ENCODE measurements around the gene LRAT.
"Not testable (repeated sequence)": the region's sequence is repeated elsewhere in the genome, so short reads cannot be mapped to it uniquely, and the experiment has no call there.

LRAT gene

GRCh38 chr4:154720123-154720522 is 23.7 kb upstream of the LRAT start:
- POLR2A ChIA-PET = no interaction called here
- no peak overlapping the region for H3K4me3 ChIP-seq (ENCODE audit: low read depth, low read length)
- CTCF ChIA-PET = no interaction called here
- TF ChIP-seq, protein P1, sequence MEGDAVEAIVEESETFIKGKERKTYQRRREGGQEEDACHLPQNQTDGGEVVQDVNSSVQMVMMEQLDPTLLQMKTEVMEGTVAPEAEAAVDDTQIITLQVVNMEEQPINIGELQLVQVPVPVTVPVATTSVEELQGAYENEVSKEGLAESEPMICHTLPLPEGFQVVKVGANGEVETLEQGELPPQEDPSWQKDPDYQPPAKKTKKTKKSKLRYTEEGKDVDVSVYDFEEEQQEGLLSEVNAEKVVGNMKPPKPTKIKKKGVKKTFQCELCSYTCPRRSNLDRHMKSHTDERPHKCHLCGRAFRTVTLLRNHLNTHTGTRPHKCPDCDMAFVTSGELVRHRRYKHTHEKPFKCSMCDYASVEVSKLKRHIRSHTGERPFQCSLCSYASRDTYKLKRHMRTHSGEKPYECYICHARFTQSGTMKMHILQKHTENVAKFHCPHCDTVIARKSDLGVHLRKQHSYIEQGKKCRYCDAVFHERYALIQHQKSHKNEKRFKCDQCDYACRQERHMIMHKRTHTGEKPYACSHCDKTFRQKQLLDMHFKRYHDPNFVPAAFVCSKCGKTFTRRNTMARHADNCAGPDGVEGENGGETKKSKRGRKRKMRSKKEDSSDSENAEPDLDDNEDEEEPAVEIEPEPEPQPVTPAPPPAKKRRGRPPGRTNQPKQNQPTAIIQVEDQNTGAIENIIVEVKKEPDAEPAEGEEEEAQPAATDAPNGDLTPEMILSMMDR (IDR thresholded peaks at IDR 0.05; ENCODE audit: insufficient read depth, low read length, missing control alignments) = no peak
- DNase-seq (ENCODE audit: low read depth, low spot score) = no peak

- TF ChIP-seq, protein P1 (IDR thresholded peaks at IDR 0.05; ENCODE audit: insufficient read depth, low read length, missing control alignments) = no peak
- CTCF ChIA-PET = no interaction called here
- POLR2A ChIA-PET = no interaction called here
Observed at GRCh38 chr4:154720618-154721267, 23.1 kb upstream of the LRAT start.

DNA sequence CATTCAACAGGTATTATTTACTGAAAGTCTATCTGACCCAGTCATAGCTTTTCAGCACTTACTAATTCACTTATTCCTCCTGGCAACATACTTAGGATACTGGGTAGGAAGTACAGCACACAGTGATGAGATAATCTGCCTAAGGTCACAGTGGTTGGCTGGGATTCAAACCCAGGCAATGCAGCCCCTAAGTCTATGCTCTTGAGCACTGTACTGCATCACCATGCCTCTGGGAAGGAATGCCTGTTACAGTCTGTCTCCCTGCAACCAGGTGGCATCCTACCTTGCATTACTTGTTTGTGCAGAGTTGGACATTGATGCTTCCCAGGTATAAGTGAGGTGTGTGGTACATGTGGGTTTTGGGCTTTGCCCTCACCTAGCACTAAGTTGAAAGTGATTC is 21.5 kb upstream of the LRAT start:
- ChIA-PET CTCF (no interaction called here), POLR2A (no interaction called here)
- TF ChIP-seq, protein P1 (IDR thresholded peaks at IDR 0.05; ENCODE audit: insufficient read depth, low read length, missing control alignments) = no peak
- no peak for DNase-seq (ENCODE audit: low read depth, low spot score)
- no peak overlapping the region for H3K4me3 ChIP-seq (ENCODE audit: low read depth, low read length)

More at GRCh38 chr4:154720618-154721267, 23.1 kb upstream of the LRAT start:
- H3K4me3 ChIP-seq (ENCODE audit: low read depth, low read length) = no peak overlapping the region
- no peak for DNase-seq (ENCODE audit: low read depth, low spot score)

DNA sequence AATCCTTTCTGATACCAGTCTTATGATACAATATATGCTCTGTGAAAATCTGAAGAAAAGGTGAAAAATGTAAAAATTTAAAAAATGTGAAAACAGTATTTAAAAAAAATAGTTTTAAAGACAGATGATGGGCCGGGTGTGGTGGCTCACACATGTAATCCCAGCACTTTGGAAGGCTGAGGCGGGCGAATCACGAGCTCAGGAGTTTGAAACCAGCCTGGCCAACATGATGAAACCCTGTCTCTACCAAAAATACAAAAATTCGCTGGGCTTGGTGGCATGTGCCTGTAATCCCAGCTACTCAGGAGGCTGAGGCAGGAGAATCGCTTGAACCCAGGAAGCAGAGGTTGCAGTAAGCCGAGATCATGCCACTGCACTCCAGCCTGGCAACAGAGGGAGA is 20.2 kb upstream of the LRAT start:
- CTCF ChIA-PET; DNase-seq (ENCODE audit: low read depth, low spot score); POLR2A ChIA-PET; H3K4me3 ChIP-seq (ENCODE audit: low read depth, low read length): not testable (repeated sequence)

DNA sequence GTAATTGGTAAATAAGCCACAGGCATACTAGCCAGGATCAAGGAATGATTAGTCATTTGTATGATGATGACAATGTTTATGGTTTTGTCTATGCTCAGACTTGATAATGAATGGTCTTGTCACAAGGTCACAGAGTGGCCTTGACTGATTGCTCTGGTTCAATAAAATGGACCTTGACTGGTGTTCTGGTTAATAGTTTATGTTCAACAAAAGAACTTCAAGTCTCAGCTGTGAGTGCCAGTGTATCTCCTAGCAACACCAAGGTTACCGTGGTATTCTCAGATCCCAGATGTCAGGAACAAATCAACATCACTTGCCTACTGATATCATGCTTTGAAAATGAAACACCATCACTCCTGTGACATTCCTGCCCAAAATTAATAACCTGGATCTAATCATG is 16.3 kb upstream of the LRAT start:
- H3K4me3 ChIP-seq (ENCODE audit: low read depth, low read length) = no peak overlapping the region
- TF ChIP-seq, protein P1 (IDR thresholded peaks at IDR 0.05; ENCODE audit: insufficient read depth, low read length, missing control alignments) = no peak
- DNase-seq (ENCODE audit: low read depth, low spot score) = no peak
- ChIA-PET CTCF (no interaction called here), POLR2A (no interaction called here)

GRCh38 chr4:154731756-154732155 is 12.0 kb upstream of the LRAT start:
- ChIA-PET POLR2A (no interaction called here), CTCF (no interaction called here)
- TF ChIP-seq, protein P1 (IDR thresholded peaks at IDR 0.05; ENCODE audit: insufficient read depth, low read length, missing control alignments) = no peak
- DNase-seq (ENCODE audit: low read depth, low spot score) = no peak
- H3K4me3 ChIP-seq (ENCODE audit: low read depth, low read length) = no peak overlapping the region

DNA sequence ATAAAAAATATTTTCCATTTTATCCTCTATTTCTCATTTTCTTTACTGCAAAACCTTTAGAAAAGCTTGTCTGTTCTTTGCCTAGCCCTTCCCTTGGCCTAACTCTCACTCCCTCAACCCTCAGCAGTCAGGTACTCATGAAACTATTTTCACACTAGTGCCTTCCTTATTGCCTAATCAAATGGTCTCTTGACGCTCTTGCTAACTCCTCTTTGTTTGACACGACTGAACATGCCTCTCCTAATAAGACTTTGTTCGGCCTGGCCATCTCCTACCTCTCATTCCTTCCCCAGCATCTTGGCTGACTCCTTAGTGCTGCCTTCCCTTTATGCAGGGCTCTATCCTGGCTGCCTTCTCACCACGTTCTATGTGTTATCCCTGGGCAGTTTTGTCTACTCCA is 11.1 kb upstream of the LRAT start:
- CTCF ChIA-PET = no interaction called here
- no peak for DNase-seq (ENCODE audit: low read depth, low spot score)
- no peak overlapping the region for H3K4me3 ChIP-seq (ENCODE audit: low read depth, low read length)
- POLR2A ChIA-PET = no interaction called here
- TF ChIP-seq, protein P1 (IDR thresholded peaks at IDR 0.05; ENCODE audit: insufficient read depth, low read length, missing control alignments) = no peak

Data from AG04449 (cell line).